Suprapubic skin (tissue), 4 donors: ENCODE measurements around the gene DCTN5.

Experiments used
- CTCF ChIP-seq, 2 donors: fragments of 200-600 bp in 1 of 2; fragments of 450-650 bp in 1 of 2; sonication (generic) in 1 of 2; IDR thresholded peaks; one replicate each; pipeline ENCODE4 v1.5.1; 2016 to 2019; ENCODE audit warnings: antibody characterized with exemption in 2 of 2, mild to moderate bottlenecking in 1 of 2, moderate library complexity in 1 of 2
- POLR2A ChIP-seq, 2 donors: fragments of 450-650 bp; IDR thresholded peaks; one replicate each; pipeline ENCODE4 v1.6.1; 2017; ENCODE audit warnings: antibody characterized with exemption in 2 of 2, mild to moderate bottlenecking in 2 of 2, moderate library complexity in 2 of 2
- POLR2AphosphoS5 ChIP-seq, 3 donors: sonication (generic); formaldehyde crosslinking; IDR thresholded peaks; one replicate each; pipeline ENCODE4 v1.6.1; 2017; ENCODE audit warnings: antibody characterized with exemption in 3 of 3

GRCh38 chr16:23710504-23710903, 69.2 kb downstream of the DCTN5 start:
- TF ChIP-seq CTCF (IDR thresholded peaks at IDR 0.05) (no peak), POLR2A (IDR thresholded peaks at IDR 0.05) (no peak), POLR2AphosphoS5 (IDR thresholded peaks at IDR 0.05) (no peak)
